WTC11 (cell line): Measurements from ENCODE around the gene DOCK1. TPM values are rescaled to one million over a fixed set of nuclear protein-coding genes. Genes with fewer than 3 reads are reported as not detected.
A peak's percentile ranks its signal among the peaks of the same experiment; 100 is the strongest.

Experiments used
- ATAC-seq: fragments of 200-7000 bp; cut with Tn5 transposase; 2 replicates; pipeline ENCODE4 v1.10.0; 2021; ENCODE audit warnings: mild to moderate bottlenecking, moderate library complexity
- CTCF ChIA-PET: fragments of 300-600 bp; sonication (Branson Sonifier 250); formaldehyde crosslinking; loops from one replicate; lab custom pipeline; 2021; ENCODE audit warnings: antibody characterized with exemption; lab: Charles Lee
- POLR2A ChIA-PET: fragments of 350-600 bp; sonication (Branson Sonifier 250); formaldehyde crosslinking; loops from one replicate; lab custom pipeline; 2021; ENCODE audit warnings: antibody characterized with exemption; lab: Charles Lee
- DNase-seq: peaks from one replicate; pipeline ENCODE4 v3.0.0; 2021; ENCODE audit warnings: low spot score
- H3K27ac Mint-ChIP-seq: 2 replicates; pipeline ENCODE4 v1.8.0; 2021; ENCODE audit warnings: mixed read lengths
- H3K27me3 Mint-ChIP-seq: 2 replicates; pipeline ENCODE4 v1.8.0; 2021; ENCODE audit warnings: low read depth, mild to moderate bottlenecking, moderate library complexity, mixed read lengths
- H3K36me3 Mint-ChIP-seq: 2 replicates; pipeline ENCODE4 v1.8.0; 2021; ENCODE audit warnings: mixed read lengths
- H3K4me1 Mint-ChIP-seq: 2 replicates; pipeline ENCODE4 v1.8.0; 2022; ENCODE audit warnings: mixed read lengths
- H3K4me3 Mint-ChIP-seq: 2 replicates; pipeline ENCODE4 v1.8.0; 2021; ENCODE audit warnings: mild to moderate bottlenecking, moderate library complexity, mixed read lengths
- H3K9me3 Mint-ChIP-seq: 2 replicates; pipeline ENCODE4 v1.8.0; 2021; ENCODE audit warnings: mixed read lengths
- CBFB ChIP-seq: sonication (generic); formaldehyde crosslinking; IDR thresholded peaks from 2 replicates; pipeline ENCODE4 v1.8.1; 2022; ENCODE audit warnings: mild to moderate bottlenecking, low read depth, missing genetic modification reagents
- FOXJ3 ChIP-seq: sonication (generic); formaldehyde crosslinking; IDR thresholded peaks from 2 replicates; pipeline ENCODE4 v1.9.0; 2021; ENCODE audit warnings: missing genetic modification reagents, mild to moderate bottlenecking, borderline replicate concordance
- HMGA2 ChIP-seq: fragments of 250-450 bp; sonication (Bioruptor Pico); IDR thresholded peaks from 2 replicates; pipeline ENCODE4 v1.4.0; 2021; ENCODE audit warnings: mild to moderate bottlenecking, moderate library complexity
- JAZF1 ChIP-seq: fragments of 250-450 bp; sonication (Bioruptor Pico); IDR thresholded peaks from 2 replicates; pipeline ENCODE4 v1.9.0; 2021; ENCODE audit warnings: moderate library complexity, mild to moderate bottlenecking, inconsistent platforms
- JUN ChIP-seq: sonication (generic); formaldehyde crosslinking; IDR thresholded peaks from 2 replicates; pipeline ENCODE4 v1.8.0; 2023; ENCODE audit warnings: mild to moderate bottlenecking, missing genetic modification reagents
- MXD4 ChIP-seq: fragments of 250-450 bp; sonication (Bioruptor Pico); IDR thresholded peaks from 2 replicates; pipeline ENCODE4 v1.8.0; 2021; ENCODE audit warnings: mild to moderate bottlenecking, moderate library complexity, borderline replicate concordance
- MYBL2 ChIP-seq: sonication (generic); formaldehyde crosslinking; IDR thresholded peaks from 2 replicates; pipeline ENCODE4 v1.8.1; 2023; ENCODE audit warnings: mild to moderate bottlenecking, moderate library complexity, missing genetic modification reagents
- NFATC4 ChIP-seq: fragments of 250-450 bp; sonication (Bioruptor Pico); IDR thresholded peaks from 2 replicates; pipeline ENCODE4 v1.9.0; 2021; ENCODE audit warnings: mild to moderate bottlenecking
- NFE2L1 ChIP-seq: sonication (generic); formaldehyde crosslinking; IDR thresholded peaks from 2 replicates; pipeline ENCODE4 v1.8.1; 2023; ENCODE audit warnings: missing genetic modification reagents
- OVOL2 ChIP-seq: fragments of 250-450 bp; sonication (Bioruptor Pico); IDR thresholded peaks from 2 replicates; pipeline ENCODE4 v1.9.0; 2021; ENCODE audit warnings: mild to moderate bottlenecking, borderline replicate concordance
- SMAD4 ChIP-seq: sonication (generic); formaldehyde crosslinking; IDR thresholded peaks from 2 replicates; pipeline ENCODE4 v1.8.0; 2022; ENCODE audit warnings: mild to moderate bottlenecking, missing genetic modification reagents
- ZNF219 ChIP-seq: sonication (generic); formaldehyde crosslinking; IDR thresholded peaks from 2 replicates; pipeline ENCODE4 v1.8.0; 2023; ENCODE audit warnings: missing genetic modification reagents, mild to moderate bottlenecking, borderline replicate concordance
- ZNF232 ChIP-seq: sonication (generic); formaldehyde crosslinking; IDR thresholded peaks from 2 replicates; pipeline ENCODE4 v1.8.0; 2022; ENCODE audit warnings: mild to moderate bottlenecking, missing genetic modification reagents
- ZNF263 ChIP-seq: sonication (generic); formaldehyde crosslinking; IDR thresholded peaks from 2 replicates; pipeline ENCODE4 v1.8.1; 2022; ENCODE audit warnings: low read depth, mild to moderate bottlenecking, moderate library complexity, missing genetic modification reagents
- ZNF416 ChIP-seq: fragments of 250-450 bp; sonication (Bioruptor Pico); IDR thresholded peaks from 2 replicates; pipeline ENCODE4 v1.9.0; 2021; ENCODE audit warnings: mild to moderate bottlenecking, inconsistent platforms
- total RNA-seq: library from RNA; stranded (reverse); gene quantifications from 3 replicates; pipeline ENCODE4 v1.2.3, GENCODE V29; 2021
- TF ChIP-seq, protein P1 (sequence below): fragments of 250-450 bp; sonication (Bioruptor Pico); IDR thresholded peaks from 2 replicates; pipeline ENCODE4 v1.9.0; 2021; ENCODE audit warnings: moderate library complexity, mild to moderate bottlenecking, inconsistent platforms, borderline replicate concordance
- TF ChIP-seq, protein P2 (sequence below): sonication (generic); formaldehyde crosslinking; IDR thresholded peaks from 2 replicates; pipeline ENCODE4 v1.8.1; 2022; ENCODE audit warnings: low read depth, missing genetic modification reagents, borderline replicate concordance
- TF ChIP-seq, protein P3 (sequence below): sonication (generic); formaldehyde crosslinking; IDR thresholded peaks from 2 replicates; pipeline ENCODE4 v1.8.0; 2022; ENCODE audit warnings: missing genetic modification reagents

Gene DOCK1
- total RNA-seq, 1 experiment from 2014 or later: 52.1 TPM

DNA sequence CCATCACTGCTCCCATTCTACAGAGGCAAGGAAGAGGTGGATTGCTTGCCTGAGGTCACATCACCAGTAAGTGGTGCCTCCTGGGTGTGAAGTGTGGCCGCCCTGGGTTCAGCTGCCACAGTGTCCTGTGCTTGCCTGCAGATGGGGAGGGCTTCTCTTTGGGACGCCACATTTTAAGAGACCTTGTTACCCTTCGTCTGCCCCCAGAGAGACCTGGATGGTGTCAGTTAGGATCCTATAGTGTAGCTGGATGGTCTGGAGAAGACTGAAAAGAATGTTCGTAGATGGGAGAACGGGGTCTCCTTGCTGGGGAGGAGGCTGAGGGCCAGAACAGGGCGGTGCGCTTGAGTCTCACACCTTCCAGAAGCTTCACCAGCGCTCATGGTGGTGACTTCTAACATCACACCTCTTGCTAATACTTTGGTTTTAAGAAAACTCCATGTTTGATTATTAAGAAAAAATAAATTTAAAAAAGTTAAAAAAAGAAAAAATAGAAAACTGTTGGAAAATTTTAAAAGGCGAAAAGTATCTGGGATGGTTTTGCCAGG lies 2.3 kb downstream of the DOCK1 start:
- H3K9me3 Mint-ChIP-seq: no peaks in the 10 kb centered on the region
- POLR2A ChIA-PET: no interaction called here

DNA sequence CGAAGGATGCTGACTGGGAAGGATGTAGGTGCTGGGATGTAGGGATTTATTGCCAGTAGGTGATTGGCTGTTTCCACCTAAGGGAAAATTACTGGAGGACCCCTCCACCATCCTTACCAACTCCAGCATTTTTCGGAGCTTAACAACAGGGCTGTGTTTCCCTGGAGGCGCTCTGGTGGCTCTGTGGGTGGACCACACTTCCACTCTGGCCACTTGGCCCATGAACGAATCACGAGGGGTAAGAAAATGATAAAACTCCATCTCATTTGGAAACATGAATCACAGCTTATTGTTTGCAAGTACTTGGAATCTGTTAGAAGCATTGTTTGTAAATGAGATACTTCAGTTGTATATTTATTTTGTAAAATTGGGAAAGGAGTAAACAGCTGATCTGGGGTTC lies 3.0 kb downstream of the DOCK1 start:
- ATAC-seq (no peak), DNase-seq (no peak)
- ChIA-PET CTCF (interaction anchor here (0.8 to 1.8 kb wide), 5 partner anchors 11 to 61 kb away, joined by 3 to 5 read pairs (median 3); no protein-coding TSS in a partner anchor), POLR2A (no interaction called here)
- H3K4me3 Mint-ChIP-seq: no peak overlapping the region
- H3K36me3 Mint-ChIP-seq: peaks cover 20% of the 10 kb centered on the region
- H3K4me1 Mint-ChIP-seq: peaks cover 60% of the 10 kb centered on the region
- H3K27ac Mint-ChIP-seq: no peak overlapping the region
- TF ChIP-seq CBFB (CRISPR knock-in tag) (no peak), NFE2L1 (CRISPR knock-in tag) (no peak), ZNF232 (CRISPR knock-in tag) (no peak), ZNF416 (CRISPR knock-in tag) (no peak), OVOL2 (CRISPR knock-in tag) (no peak)
- TF ChIP-seq, protein P1, sequence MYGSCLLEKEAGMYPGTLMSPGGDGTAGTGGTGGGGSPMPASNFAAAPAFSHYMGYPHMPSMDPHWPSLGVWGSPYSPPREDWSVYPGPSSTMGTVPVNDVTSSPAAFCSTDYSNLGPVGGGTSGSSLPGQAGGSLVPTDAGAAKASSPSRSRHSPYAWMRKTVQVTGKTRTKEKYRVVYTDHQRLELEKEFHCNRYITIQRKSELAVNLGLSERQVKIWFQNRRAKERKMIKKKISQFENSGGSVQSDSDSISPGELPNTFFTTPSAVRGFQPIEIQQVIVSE (CRISPR knock-in tag): no peak
- no peaks in the 10 kb centered on the region for H3K27me3 Mint-ChIP-seq
- H3K9me3 Mint-ChIP-seq: no peaks in the 10 kb centered on the region

More for the DNA sequence above, 2.3 kb downstream of the DOCK1 start:
- H3K27me3 Mint-ChIP-seq: no peaks in the 10 kb centered on the region
- peaks cover 60% of the 10 kb centered on the region for H3K4me1 Mint-ChIP-seq
- no peak for ATAC-seq
- no peak overlapping the region for H3K27ac Mint-ChIP-seq
- H3K36me3 Mint-ChIP-seq: peaks cover 23% of the 10 kb centered on the region
- no peak for TF ChIP-seq OVOL2 (CRISPR knock-in tag)
- TF ChIP-seq ZNF263: no peak
- TF ChIP-seq MYBL2 (CRISPR knock-in tag): no peak
- no peak for TF ChIP-seq FOXJ3 (CRISPR knock-in tag)
- no peak for TF ChIP-seq HMGA2 (CRISPR knock-in tag)
- TF ChIP-seq JUN (CRISPR knock-in tag): no peak
- no peak for TF ChIP-seq ZNF219 (CRISPR knock-in tag)
- TF ChIP-seq JAZF1: no peak
- TF ChIP-seq SMAD4: no peak
- TF ChIP-seq, protein P2, sequence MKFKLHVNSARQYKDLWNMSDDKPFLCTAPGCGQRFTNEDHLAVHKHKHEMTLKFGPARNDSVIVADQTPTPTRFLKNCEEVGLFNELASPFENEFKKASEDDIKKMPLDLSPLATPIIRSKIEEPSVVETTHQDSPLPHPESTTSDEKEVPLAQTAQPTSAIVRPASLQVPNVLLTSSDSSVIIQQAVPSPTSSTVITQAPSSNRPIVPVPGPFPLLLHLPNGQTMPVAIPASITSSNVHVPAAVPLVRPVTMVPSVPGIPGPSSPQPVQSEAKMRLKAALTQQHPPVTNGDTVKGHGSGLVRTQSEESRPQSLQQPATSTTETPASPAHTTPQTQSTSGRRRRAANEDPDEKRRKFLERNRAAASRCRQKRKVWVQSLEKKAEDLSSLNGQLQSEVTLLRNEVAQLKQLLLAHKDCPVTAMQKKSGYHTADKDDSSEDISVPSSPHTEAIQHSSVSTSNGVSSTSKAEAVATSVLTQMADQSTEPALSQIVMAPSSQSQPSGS (CRISPR knock-in tag): no peak
- no peak for TF ChIP-seq MXD4 (CRISPR knock-in tag)
- TF ChIP-seq, protein P3, sequence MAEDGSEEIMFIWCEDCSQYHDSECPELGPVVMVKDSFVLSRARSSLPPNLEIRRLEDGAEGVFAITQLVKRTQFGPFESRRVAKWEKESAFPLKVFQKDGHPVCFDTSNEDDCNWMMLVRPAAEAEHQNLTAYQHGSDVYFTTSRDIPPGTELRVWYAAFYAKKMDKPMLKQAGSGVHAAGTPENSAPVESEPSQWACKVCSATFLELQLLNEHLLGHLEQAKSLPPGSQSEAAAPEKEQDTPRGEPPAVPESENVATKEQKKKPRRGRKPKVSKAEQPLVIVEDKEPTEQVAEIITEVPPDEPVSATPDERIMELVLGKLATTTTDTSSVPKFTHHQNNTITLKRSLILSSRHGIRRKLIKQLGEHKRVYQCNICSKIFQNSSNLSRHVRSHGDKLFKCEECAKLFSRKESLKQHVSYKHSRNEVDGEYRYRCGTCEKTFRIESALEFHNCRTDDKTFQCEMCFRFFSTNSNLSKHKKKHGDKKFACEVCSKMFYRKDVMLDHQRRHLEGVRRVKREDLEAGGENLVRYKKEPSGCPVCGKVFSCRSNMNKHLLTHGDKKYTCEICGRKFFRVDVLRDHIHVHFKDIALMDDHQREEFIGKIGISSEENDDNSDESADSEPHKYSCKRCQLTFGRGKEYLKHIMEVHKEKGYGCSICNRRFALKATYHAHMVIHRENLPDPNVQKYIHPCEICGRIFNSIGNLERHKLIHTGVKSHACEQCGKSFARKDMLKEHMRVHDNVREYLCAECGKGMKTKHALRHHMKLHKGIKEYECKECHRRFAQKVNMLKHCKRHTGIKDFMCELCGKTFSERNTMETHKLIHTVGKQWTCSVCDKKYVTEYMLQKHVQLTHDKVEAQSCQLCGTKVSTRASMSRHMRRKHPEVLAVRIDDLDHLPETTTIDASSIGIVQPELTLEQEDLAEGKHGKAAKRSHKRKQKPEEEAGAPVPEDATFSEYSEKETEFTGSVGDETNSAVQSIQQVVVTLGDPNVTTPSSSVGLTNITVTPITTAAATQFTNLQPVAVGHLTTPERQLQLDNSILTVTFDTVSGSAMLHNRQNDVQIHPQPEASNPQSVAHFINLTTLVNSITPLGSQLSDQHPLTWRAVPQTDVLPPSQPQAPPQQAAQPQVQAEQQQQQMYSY (CRISPR knock-in tag): no peak
- TF ChIP-seq ZNF416 (CRISPR knock-in tag): no peak
- DNase-seq: no peak
- CTCF ChIA-PET: interaction anchor here (0.6 to 1.8 kb wide), 5 partner anchors 12 to 28 kb away, joined by 3 to 5 read pairs (median 3); no protein-coding TSS in a partner anchor
- H3K4me3 Mint-ChIP-seq: peak overlapping the region; percentile 11; the same call in 1 of the 2 replicates

DNA sequence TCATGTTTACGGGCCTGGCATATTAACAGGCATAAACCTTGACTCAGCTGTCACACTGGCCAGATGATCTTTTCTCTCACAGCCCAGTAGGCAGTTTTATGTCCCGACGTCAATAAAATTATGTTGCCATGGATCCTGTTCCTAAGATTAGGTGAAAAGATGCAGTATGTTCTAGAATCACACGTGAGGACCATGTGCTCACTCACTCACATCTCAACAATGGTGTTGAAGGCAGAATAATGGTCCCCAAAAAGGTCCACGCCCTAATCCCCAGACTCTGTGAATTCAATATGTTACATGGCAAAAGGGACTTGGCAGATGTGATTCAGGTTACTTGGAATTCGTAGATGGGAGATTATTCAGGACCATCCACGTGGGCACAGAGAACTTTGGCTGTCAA lies 3.5 kb downstream of the DOCK1 start:
- ATAC-seq: no peak
- no peak for TF ChIP-seq NFATC4
- TF ChIP-seq, protein P3 (CRISPR knock-in tag): no peak
- no peak for DNase-seq
- Mint-ChIP-seq H3K4me3 (no peak overlapping the region), H3K4me1 (peaks cover 60% of the 10 kb centered on the region), H3K27ac (no peak overlapping the region), H3K9me3 (no peaks in the 10 kb centered on the region), H3K36me3 (peaks cover 16% of the 10 kb centered on the region), H3K27me3 (no peaks in the 10 kb centered on the region)
- CTCF ChIA-PET: interaction anchor here (0.8 to 1.8 kb wide), 3 partner anchors 10 to 61 kb away, joined by 3 to 5 read pairs (median 4); no protein-coding TSS in a partner anchor
- POLR2A ChIA-PET: interaction anchor here (0.5 kb wide), 1 partner anchor 966 kb away, joined by 5 read pairs; no protein-coding TSS in a partner anchor
